ENCODE data around the gene LILRA1.

DNA sequence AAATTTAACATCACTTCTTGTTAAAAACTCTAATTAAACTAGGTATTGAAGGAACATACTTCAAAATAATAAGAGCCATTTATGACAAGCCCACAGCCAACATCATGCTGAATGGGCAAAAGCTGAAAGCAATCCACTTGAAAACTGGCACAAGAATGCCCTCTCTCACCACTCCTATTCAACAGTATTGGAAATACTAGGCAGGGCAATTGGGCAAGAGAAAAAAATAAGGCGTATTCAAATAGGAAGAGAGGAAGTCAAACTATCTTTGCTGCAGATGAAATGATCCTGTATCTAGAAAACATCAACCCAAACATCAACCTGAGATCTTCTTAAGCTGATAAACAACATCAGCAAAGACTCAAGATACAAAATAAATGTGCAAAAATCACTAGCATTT, 21.3 kb downstream of the LILRA1 start:
- TF ChIP-seq, protein P1, sequence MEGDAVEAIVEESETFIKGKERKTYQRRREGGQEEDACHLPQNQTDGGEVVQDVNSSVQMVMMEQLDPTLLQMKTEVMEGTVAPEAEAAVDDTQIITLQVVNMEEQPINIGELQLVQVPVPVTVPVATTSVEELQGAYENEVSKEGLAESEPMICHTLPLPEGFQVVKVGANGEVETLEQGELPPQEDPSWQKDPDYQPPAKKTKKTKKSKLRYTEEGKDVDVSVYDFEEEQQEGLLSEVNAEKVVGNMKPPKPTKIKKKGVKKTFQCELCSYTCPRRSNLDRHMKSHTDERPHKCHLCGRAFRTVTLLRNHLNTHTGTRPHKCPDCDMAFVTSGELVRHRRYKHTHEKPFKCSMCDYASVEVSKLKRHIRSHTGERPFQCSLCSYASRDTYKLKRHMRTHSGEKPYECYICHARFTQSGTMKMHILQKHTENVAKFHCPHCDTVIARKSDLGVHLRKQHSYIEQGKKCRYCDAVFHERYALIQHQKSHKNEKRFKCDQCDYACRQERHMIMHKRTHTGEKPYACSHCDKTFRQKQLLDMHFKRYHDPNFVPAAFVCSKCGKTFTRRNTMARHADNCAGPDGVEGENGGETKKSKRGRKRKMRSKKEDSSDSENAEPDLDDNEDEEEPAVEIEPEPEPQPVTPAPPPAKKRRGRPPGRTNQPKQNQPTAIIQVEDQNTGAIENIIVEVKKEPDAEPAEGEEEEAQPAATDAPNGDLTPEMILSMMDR (IDR thresholded peaks at IDR 0.05; ENCODE audit: low read length): no peak
- no peak for TF ChIP-seq EZH2 (IDR thresholded peaks at IDR 0.05; ENCODE audit: borderline replicate concordance, low read length)
